GM21576 (cell line): ENCODE measurements around the gene CXCL14.
"Not testable (repeated sequence)": the region's sequence is repeated elsewhere in the genome, so short reads cannot be mapped to it uniquely, and the experiment has no call there.

Experiments used
- ATAC-seq: cut with Tn5 transposase; IDR thresholded peaks from one replicate; pipeline ENCODE4 v1.9.1; 2021; ENCODE audit warnings: mild to moderate bottlenecking, moderate library complexity; ENCODE audit not compliant: unreplicated experiment

CXCL14 gene

GRCh38 chr5:135545099-135545498 is 33.7 kb downstream of the CXCL14 start:
- no peak for ATAC-seq

- ATAC-seq: peak; percentile 6
These were observed 35.1 kb downstream of the CXCL14 start for GRCh38 chr5:135543485-135544304.

GRCh38 chr5:135543001-135543484 is 35.7 kb downstream of the CXCL14 start:
- no peak for ATAC-seq

GRCh38 chr5:135541807-135542502 is 36.8 kb downstream of the CXCL14 start:
- no peak for ATAC-seq

- ATAC-seq: no peak
These were observed 39.3 kb downstream of the CXCL14 start for GRCh38 chr5:135539430-135540005.

- ATAC-seq: no peak
These were observed 40.5 kb downstream of the CXCL14 start for GRCh38 chr5:135538261-135538660.

GRCh38 chr5:135537745-135538144 is 41.0 kb downstream of the CXCL14 start:
- no peak for ATAC-seq

GRCh38 chr5:135537271-135537670 is 41.5 kb downstream of the CXCL14 start:
- no peak for ATAC-seq

- ATAC-seq: no peak
These were observed 42.7 kb downstream of the CXCL14 start, which contains the start of gene NEUROG1 for GRCh38 chr5:135535820-135536801. NEUROG1 (minus strand) TSS chr5:135535964; CDS start chr5:135535690, 274 bp downstream.

GRCh38 chr5:135535420-135535819 is 43.4 kb downstream of the CXCL14 start:
- ATAC-seq: no peak

GRCh38 chr5:135534609-135535419 is 44.0 kb downstream of the CXCL14 start:
- ATAC-seq: no peak

- no peak for ATAC-seq
These were observed 45.0 kb downstream of the CXCL14 start for GRCh38 chr5:135533794-135534193.

- ATAC-seq: no peak
These were observed 45.5 kb downstream of the CXCL14 start for GRCh38 chr5:135533334-135533733.

- ATAC-seq: not testable (repeated sequence)
These were observed 49.2 kb downstream of the CXCL14 start for GRCh38 chr5:135529576-135529975.

GRCh38 chr5:135526924-135527323 is 51.9 kb downstream of the CXCL14 start:
- no peak for ATAC-seq

- ATAC-seq: no peak
These were observed 56.8 kb downstream of the CXCL14 start for GRCh38 chr5:135521964-135522363.
